HepG2 (cell line): Measurements from ENCODE around the gene DTNB. TPM values are rescaled to one million over a fixed set of nuclear protein-coding genes. Genes with fewer than 3 reads are reported as not detected.

Experiments
- ATAC-seq: fragments of 200-7000 bp; cut with Tn5 transposase; 3 replicates; pipeline ENCODE4 v1.9.1; 2020; ENCODE audit warnings: mild to moderate bottlenecking, moderate library complexity
- BruUV-seq: library from RNA; stranded (reverse); fragments of 400-500 nt; replicated peaks from 2 replicates; lab custom pipeline; 2021; lab: Mats Ljungman, UMichigan
- CTCF ChIA-PET: fragments of 300-600 bp; formaldehyde crosslinking; extraction: SDS; loops from one replicate; lab custom pipeline; 2021; ENCODE audit warnings: low total read pairs, inconsistent platforms, low intra/inter-chr PET ratio; lab: Yijun Ruan, JAX
- POLR2A ChIA-PET: fragments of 350-600 bp; sonication (Branson Sonifier 250); formaldehyde crosslinking; loops from one replicate; lab custom pipeline; 2020; ENCODE audit warnings: antibody characterized with exemption, inconsistent platforms; lab: Yijun Ruan, JAX
- DNase-seq: peaks from one replicate; pipeline ENCODE4 v3.0.0-alpha.2; 2015; ENCODE audit warnings: low spot score
- FAIRE-seq: peaks from 3 replicates; lab custom pipeline; 2011; peaks lifted over from hg19 to GRCh38; lab: Jason Lieb, UNC
- H2AFZ ChIP-seq: one replicate; pipeline ENCODE4 v1.6.1; 2011; ENCODE audit warnings: low read length, inconsistent platforms
- H3K27ac ChIP-seq: fragments of 300-600 bp; 3 replicates; pipeline ENCODE4 v1.8.0; 2011; ENCODE audit warnings: mixed run types, mild to moderate bottlenecking, mixed read lengths, low read length, inconsistent platforms; ENCODE audit not compliant: insufficient read depth; ENCODE audit errors: extremely low read length
- H3K27me3 ChIP-seq, 2 experiments: fragments of 200-600 bp in 1 of 2; 2 replicates in 1 of 2; 3 replicates in 1 of 2; pipeline versions ENCODE4 v1.6.0 to v1.8.0; 2011; ENCODE audit warnings: low read length in 2 of 2, mild to moderate bottlenecking in 2 of 2, moderate library complexity in 2 of 2, inconsistent platforms in 1 of 2; ENCODE audit not compliant: insufficient read depth in 2 of 2, control insufficient read depth in 1 of 2
- H3K36me3 ChIP-seq, 2 experiments: fragments of 200-600 bp in 1 of 2; replicated peaks in 1 of 2; 2 replicates in 1 of 2; 3 replicates in 1 of 2; pipeline versions ENCODE4 v1.5.1 to v1.8.0; 2011; ENCODE audit warnings: low read length in 2 of 2, inconsistent platforms in 1 of 2; ENCODE audit not compliant: insufficient read depth in 2 of 2, control insufficient read depth in 1 of 2
- H3K4me1 ChIP-seq: 2 replicates; pipeline ENCODE4 v1.5.1; 2012; ENCODE audit warnings: low read length, inconsistent platforms; ENCODE audit not compliant: insufficient read depth
- H3K4me2 ChIP-seq: 2 replicates; pipeline ENCODE4 v1.6.0; 2011; ENCODE audit warnings: low read depth, low read length, inconsistent platforms
- H3K4me3 ChIP-seq, 3 experiments: fragments of 200-600 bp in 1 of 3; sonication (generic), shearing (Covaris generic) in 1 of 3; replicated peaks in 1 of 3; 2 replicates each; pipeline ENCODE4 v1.5.1; 2011 to 2016; ENCODE audit warnings: low read length in 3 of 3, inconsistent platforms in 2 of 3, low read depth in 2 of 3, mild to moderate bottlenecking in 2 of 3, control low read depth in 1 of 3, mixed read lengths in 1 of 3; ENCODE audit not compliant: insufficient read depth in 1 of 3
- H3K79me2 ChIP-seq: one replicate; pipeline ENCODE4 v1.6.1; 2011; ENCODE audit warnings: low read length, inconsistent platforms; ENCODE audit not compliant: insufficient read depth
- H3K9ac ChIP-seq: 2 replicates; pipeline ENCODE4 v1.6.0; 2011; ENCODE audit warnings: mild to moderate bottlenecking, low read depth, low read length, inconsistent platforms; ENCODE audit not compliant: insufficient read depth
- H3K9me3 ChIP-seq: 2 replicates; pipeline ENCODE4 v1.5.1; 2012; ENCODE audit warnings: mild to moderate bottlenecking, low read length
- H4K20me1 ChIP-seq: 2 replicates; pipeline ENCODE4 v1.6.0; 2011; ENCODE audit warnings: inconsistent platforms, mild to moderate bottlenecking, low read length, moderate library complexity; ENCODE audit not compliant: insufficient read depth
- SNAPC4 ChIP-seq: sonication (generic); formaldehyde crosslinking; IDR thresholded peaks from 2 replicates; pipeline ENCODE4 v1.4.0; 2020; ENCODE audit warnings: mild to moderate bottlenecking, missing genetic modification reagents
- ZNF124 ChIP-seq: sonication (generic); formaldehyde crosslinking; IDR thresholded peaks from 2 replicates; pipeline ENCODE4 v1.4.0; 2020; ENCODE audit warnings: missing genetic modification reagents
- ZNF136 ChIP-seq: sonication (generic); formaldehyde crosslinking; IDR thresholded peaks from 2 replicates; pipeline ENCODE4 v1.8.1; 2022; ENCODE audit warnings: low read depth, mild to moderate bottlenecking, moderate library complexity, missing genetic modification reagents
- ZNF512B ChIP-seq: sonication (generic); formaldehyde crosslinking; IDR thresholded peaks from 2 replicates; pipeline ENCODE4 v1.5.1; 2020; ENCODE audit warnings: missing genetic modification reagents, mild to moderate bottlenecking, borderline replicate concordance
- WGBS: methylation state at CpG from one replicate; pipeline ENCODE4 v1.1.6; 2017; ENCODE audit warnings: low lambda C conversion rate; 5-methylcytosine and 5-hydroxymethylcytosine counted together
- in situ Hi-C: cut with HindIII; loops from 2 replicates; pipeline ENCODE4 v1.10.0; 2017; ENCODE audit warnings: low pct_unique_long_range_greater_than_20kb; ENCODE audit not compliant: extremely low pct_ligation_motif_present
- intact Hi-C: fragments of 100-400 bp; cut with micrococcal nuclease; formaldehyde crosslinking; loops from one replicate; pipeline ENCODE4 v1.10.0; 2022; ENCODE audit not compliant: unreplicated experiment
- polyA plus RNA-seq, 8 experiments: library from polyadenylated mRNA; depleted of rRNA in 3 of 8; stranded (reverse) in 7 of 8; unstranded in 1 of 8; fragments of >200 nt; fragmentation: Illumina TruSeq in 4 of 8; extraction: Trizol in 4 of 8; gene quantifications; 2 replicates each; pipeline versions ENCODE4 v1.2.1 to v1.2.3, GENCODE V29; 2011 to 2016; ENCODE audit warnings: low read depth in 4 of 8, missing spikeins in 1 of 8, mixed read lengths in 1 of 8; ENCODE audit not compliant: insufficient read depth in 1 of 8
- total RNA-seq, 5 experiments: library from RNA; depleted of rRNA; stranded (reverse); fragments of >200 nt; fragmentation: Illumina TruSeq; extraction: Trizol; gene quantifications; 2 replicates each; pipeline ENCODE4 v1.2.3, GENCODE V29; 2016; ENCODE audit warnings: low read depth in 1 of 5

Gene DTNB
- total and polyA plus RNA-seq, 2 of the 13 experiments (the other 11 are each of a cell fraction or from before 2014, with no cell fraction given) = 14.4 to 23.9 TPM

- no peak for TF ChIP-seq ZNF512B
- TF ChIP-seq, all 625 proteins: peak for 0
Measured at GRCh38 chr2:25435421-25435820, 238.0 kb downstream of the DTNB start (continued).

- Histone ChIP-seq H3K79me2 (no peaks in the 10 kb centered on the region), H3K4me3 (no peak overlapping the region), H4K20me1 (no peaks in the 10 kb centered on the region), H3K9me3 (no peaks in the 10 kb centered on the region), H3K27ac (no peak overlapping the region), H2AFZ (no peak overlapping the region), H3K36me3 (no peaks in the 10 kb centered on the region; a peak in 1 of 5 replicates), H3K4me1 (no peaks in the 10 kb centered on the region), H3K4me2 (no peak overlapping the region), H3K27me3 (no peaks in the 10 kb centered on the region), H3K9ac (no peak overlapping the region)
- no peak for FAIRE-seq
- whole genome bisulfite sequencing = 93% methylated on average over 4 of the region's 4 CpGs
- intact Hi-C loops (loop anchor here (5.0 kb wide), 1 partner anchor 1121 kb away; no protein-coding TSS in a partner anchor), in situ Hi-C loops (no loop called here)
- ChIA-PET CTCF (no interaction called here), POLR2A (no interaction called here)
- no peak for ATAC-seq
- no peak for DNase-seq
- TF ChIP-seq SNAPC4 (CRISPR knock-in tag) (no peak), ZNF136 (no peak), ZNF124 (no peak)
- BruUV-seq = TSS peak; percentile 35
Measured at GRCh38 chr2:25431604-25432003, 241.8 kb downstream of the DTNB start.
